Small intestine (tissue), 7 donors: ENCODE measurements around the gene TMEM59. TPM values are rescaled to one million over a fixed set of nuclear protein-coding genes. Genes with fewer than 3 reads are reported as not detected.
"Not testable (repeated sequence)": the region's sequence is repeated elsewhere in the genome, so short reads cannot be mapped to it uniquely, and the experiment has no call there.

Source experiments
- DNase-seq, 2 donors: peaks; one replicate each; pipeline versions ENCODE4 v3.0.0 to v3.0.0-alpha.2; 2013
- FAIRE-seq: peaks from 2 replicates; lab custom pipeline; 2012; peaks lifted over from hg19 to GRCh38; lab: Jason Lieb, UNC
- H3K27ac ChIP-seq, 3 donors: one replicate each; pipeline ENCODE4 v1.5.1; 2013; ENCODE audit warnings: low read length in 2 of 3, mild to moderate bottlenecking in 2 of 3, control low read depth in 1 of 3, inconsistent platforms in 1 of 3, low read depth in 1 of 3, moderate library complexity in 1 of 3
- H3K27me3 ChIP-seq, 3 donors: one replicate each; pipeline ENCODE4 v1.6.1; 2013; ENCODE audit warnings: low read length in 3 of 3, inconsistent platforms in 1 of 3; ENCODE audit not compliant: control insufficient read depth in 3 of 3, insufficient read depth in 3 of 3
- H3K36me3 ChIP-seq, 3 donors: one replicate each; pipeline ENCODE4 v1.6.1; 2013; ENCODE audit warnings: low read length in 3 of 3, inconsistent platforms in 1 of 3, low read depth in 1 of 3, mild to moderate bottlenecking in 1 of 3, moderate library complexity in 1 of 3; ENCODE audit not compliant: control insufficient read depth in 3 of 3, insufficient read depth in 2 of 3
- H3K4me1 ChIP-seq, 3 donors: one replicate each; pipeline ENCODE4 v1.6.1; 2013; ENCODE audit warnings: low read length in 2 of 3, inconsistent platforms in 1 of 3, low read depth in 1 of 3, mild to moderate bottlenecking in 1 of 3, moderate library complexity in 1 of 3; ENCODE audit not compliant: control insufficient read depth in 3 of 3, insufficient read depth in 2 of 3
- H3K4me3 ChIP-seq, 3 donors: one replicate each; pipeline ENCODE4 v1.5.1; 2013; ENCODE audit warnings: low read length in 3 of 3, control low read depth in 1 of 3, inconsistent platforms in 1 of 3, low read depth in 1 of 3, mild to moderate bottlenecking in 1 of 3, moderate library complexity in 1 of 3
- H3K9me3 ChIP-seq, 2 donors: one replicate each; pipeline ENCODE4 v1.6.1; 2013; ENCODE audit warnings: low read depth in 1 of 2, low read length in 1 of 2; ENCODE audit not compliant: control insufficient read depth in 2 of 2, insufficient read depth in 1 of 2
- WGBS, 3 donors: extraction: QIAGEN DNeasy Blood & Tissue Kit; methylation state at CpG; one replicate each; pipeline ENCODE4 v1.1.7; 2013; 5-methylcytosine and 5-hydroxymethylcytosine counted together
- polyA plus RNA-seq, 4 donors: library from polyadenylated mRNA; stranded (reverse) in 3 of 4; unstranded in 1 of 4; fragments of 200-250 nt in 3 of 4; fragments of 120-200 nt in 1 of 4; gene quantifications; one replicate each; pipeline versions ENCODE4 v1.2.1 to v1.2.3, GENCODE V29; 2013
- donor health status: healthy with polysubstance abuse.
- donor health status: control.
- donor health status: control.
- donor health status: Bipolar disorder and iron deficiency.
- donor health status: healthy.

Gene TMEM59
- polyA plus RNA-seq, 4 donors = 156 to 447 (median 212) TPM

DNA sequence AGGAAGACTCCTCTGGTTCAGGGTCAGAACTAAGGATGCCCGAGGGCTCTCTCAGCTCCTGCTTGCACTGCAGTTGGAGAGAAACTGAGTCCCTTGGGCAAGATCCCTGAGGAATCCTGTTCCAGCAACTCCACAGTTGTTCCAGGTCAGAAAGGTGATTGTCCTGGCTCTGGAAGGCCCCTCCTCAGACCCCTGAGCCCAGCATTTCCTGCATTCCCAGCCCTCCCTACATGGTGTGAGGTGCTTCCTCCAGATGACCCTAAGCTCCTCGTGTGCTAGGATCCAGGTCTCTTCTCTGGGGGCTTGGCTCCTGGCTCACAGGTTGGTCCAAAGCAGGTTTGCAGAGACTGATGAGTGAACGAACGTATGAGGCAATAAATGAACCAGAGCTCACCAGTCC is 46.5 kb downstream of the TMEM59 start:
- H3K36me3 ChIP-seq = no peaks in the 10 kb centered on the region
- H3K4me1 ChIP-seq = no peaks in the 10 kb centered on the region
- no peak overlapping the region for H3K4me3 ChIP-seq
- H3K27me3 ChIP-seq = peaks cover 0 to 4% (median 0%) of the 10 kb centered on the region in 3 donors
- 70 to 78% (median 70%) methylated on average over 4 of the region's 4 CpGs for WGBS, 3 donors
- FAIRE-seq = no peak
- H3K9me3 ChIP-seq = no peaks in the 10 kb centered on the region
- H3K27ac ChIP-seq = no peak overlapping the region
- DNase-seq = no peak

DNA sequence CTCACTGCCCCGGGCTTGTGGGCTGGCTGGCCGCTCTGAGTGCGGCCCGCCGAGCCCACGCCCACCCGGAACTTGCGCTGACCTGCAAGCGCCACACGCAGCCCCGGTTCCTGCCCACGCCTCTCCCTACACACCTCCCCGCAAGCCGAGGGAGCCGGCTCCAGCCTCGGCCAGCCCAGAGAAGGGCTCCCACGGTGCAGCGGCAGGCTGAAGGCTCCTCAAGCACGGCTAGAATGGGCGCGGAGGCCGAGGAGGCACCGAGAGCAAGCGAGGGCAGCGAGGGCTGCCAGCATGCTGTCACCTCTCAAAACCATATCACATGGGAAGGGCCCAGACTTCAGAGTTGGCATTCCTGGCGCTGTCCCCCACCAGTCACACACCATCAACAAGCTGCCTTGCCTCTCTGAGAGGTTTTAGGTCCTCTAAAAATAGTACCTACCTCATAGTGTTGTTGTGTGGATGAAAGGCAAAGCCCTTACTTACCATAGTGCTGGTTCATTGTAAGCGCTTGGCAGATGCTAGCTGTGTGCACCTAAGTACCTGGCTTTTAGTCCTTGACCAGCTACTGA is 48.4 kb downstream of the TMEM59 start:
- no peaks in the 10 kb centered on the region for H3K4me1 ChIP-seq
- no peaks in the 10 kb centered on the region for H3K9me3 ChIP-seq
- H3K4me3 ChIP-seq = no peak overlapping the region
- peaks cover 0 to 4% (median 0%) of the 10 kb centered on the region in 3 donors for H3K27me3 ChIP-seq
- FAIRE-seq (no peak), DNase-seq (no peak)
- 95 to 97% (median 95%) methylated on average over 27 of the region's 27 CpGs for WGBS, 3 donors
- no peak overlapping the region for H3K27ac ChIP-seq
- H3K36me3 ChIP-seq = no peaks in the 10 kb centered on the region

GRCh38 chr1:54003750-54004480 is 49.1 kb downstream of the TMEM59 start:
- not testable (repeated sequence) for H3K27me3 ChIP-seq, H3K36me3 ChIP-seq, H3K27ac ChIP-seq, DNase-seq, H3K9me3 ChIP-seq, H3K4me3 ChIP-seq, FAIRE-seq, H3K4me1 ChIP-seq
- WGBS, 3 donors = 92 to 98% (median 94%) methylated on average over 19 of the region's 19 CpGs

DNA sequence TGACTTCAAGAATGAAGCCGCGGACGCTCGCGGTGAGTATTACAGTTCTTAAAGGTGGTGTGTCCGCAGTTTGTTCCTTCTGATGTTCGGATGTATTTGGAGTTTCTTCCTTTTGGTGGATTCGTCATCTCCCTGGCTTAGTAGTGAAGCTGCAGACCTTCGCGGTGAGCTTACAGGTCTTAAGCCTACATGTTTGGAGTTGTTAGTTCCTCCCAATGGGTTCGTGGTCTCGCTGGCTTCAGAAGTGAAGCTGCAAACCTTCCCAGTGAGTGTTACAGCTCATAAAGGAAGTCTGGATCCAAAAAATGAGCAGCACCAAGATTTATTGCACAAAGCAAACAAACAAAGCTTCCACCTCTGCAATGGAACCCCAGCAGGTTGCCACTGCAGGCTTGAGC is 49.8 kb downstream of the TMEM59 start:
- WGBS, 3 donors = 89 to 96% (median 93%) methylated on average over 12 of the region's 12 CpGs
- DNase-seq (no peak), FAIRE-seq (no peak)

DNA sequence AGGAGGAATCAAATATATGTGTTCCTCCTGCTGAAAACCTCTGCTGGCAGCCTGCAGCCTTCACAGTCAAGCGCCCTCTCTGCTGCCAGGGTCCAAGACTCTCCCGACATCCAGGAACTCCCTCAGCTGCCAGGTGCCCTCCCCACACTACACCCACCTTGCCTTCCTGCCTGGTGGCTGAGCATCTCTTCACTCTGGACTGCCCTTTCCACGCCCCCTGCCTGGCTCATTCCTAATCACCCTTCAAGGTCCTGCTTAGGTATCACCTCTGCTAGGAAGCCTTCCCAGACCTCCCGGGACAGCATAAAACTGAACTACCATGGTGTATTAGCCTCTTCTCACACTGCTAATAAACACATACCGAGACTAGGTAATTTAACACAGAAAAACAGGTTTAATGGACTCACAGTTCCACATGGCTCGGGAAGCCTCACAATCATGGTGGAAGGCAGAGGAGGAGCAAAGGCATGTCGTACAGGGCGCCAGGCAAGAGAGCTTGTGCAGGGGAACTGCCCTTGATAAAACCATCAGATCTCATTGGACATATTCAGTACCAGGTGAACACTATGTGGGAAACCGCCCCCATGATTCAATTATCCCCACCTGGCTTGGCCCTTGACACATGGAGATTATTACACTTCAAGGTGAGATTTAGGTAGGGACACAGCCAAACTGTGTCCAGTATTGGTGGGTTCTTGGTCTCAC is 50.3 kb downstream of the TMEM59 start:
- 60 to 79% (median 65%) methylated on average over 9 of the region's 9 CpGs for WGBS, 3 donors
- no peak for FAIRE-seq
- Histone ChIP-seq H3K27ac (no peak overlapping the region), H3K4me3 (no peak overlapping the region), H3K4me1 (no peaks in the 10 kb centered on the region), H3K27me3 (no peaks in the 10 kb centered on the region), H3K36me3 (no peaks in the 10 kb centered on the region), H3K9me3 (no peaks in the 10 kb centered on the region)
- DNase-seq = no peak

More for the DNA sequence above, 49.8 kb downstream of the TMEM59 start:
- Histone ChIP-seq H3K4me3 (no peak overlapping the region), H3K27ac (no peak overlapping the region), H3K4me1 (no peaks in the 10 kb centered on the region), H3K36me3 (no peaks in the 10 kb centered on the region), H3K27me3 (peaks cover 0 to 1% (median 0%) of the 10 kb centered on the region in 3 donors), H3K9me3 (no peaks in the 10 kb centered on the region)

GRCh38 chr1:54001591-54001990 is 51.4 kb downstream of the TMEM59 start:
- no peaks in the 10 kb centered on the region for H3K36me3 ChIP-seq
- no peaks in the 10 kb centered on the region for H3K9me3 ChIP-seq
- H3K4me1 ChIP-seq = no peaks in the 10 kb centered on the region
- WGBS, 3 donors = 37 to 53% (median 44%) methylated on average over 3 of the region's 3 CpGs
- no peaks in the 10 kb centered on the region for H3K27me3 ChIP-seq
- no peak for DNase-seq
- H3K27ac ChIP-seq = no peak overlapping the region
- H3K4me3 ChIP-seq = no peak overlapping the region
- FAIRE-seq = no peak

- no peaks in the 10 kb centered on the region for H3K27me3 ChIP-seq
- H3K27ac ChIP-seq = no peak overlapping the region
- DNase-seq = no peak
- H3K4me3 ChIP-seq = no peak overlapping the region
- H3K36me3 ChIP-seq = no peaks in the 10 kb centered on the region
- H3K9me3 ChIP-seq = no peaks in the 10 kb centered on the region
- no peaks in the 10 kb centered on the region for H3K4me1 ChIP-seq
- FAIRE-seq = no peak
These were observed 53.1 kb downstream of the TMEM59 start for GRCh38 chr1:53999920-54000319.

GRCh38 chr1:53998223-53998622 is 54.8 kb downstream of the TMEM59 start:
- Histone ChIP-seq H3K27me3 (no peaks in the 10 kb centered on the region), H3K4me1 (no peaks in the 10 kb centered on the region), H3K36me3 (no peaks in the 10 kb centered on the region), H3K9me3 (no peaks in the 10 kb centered on the region), H3K4me3 (no peak overlapping the region), H3K27ac (no peak overlapping the region)
- 86 to 96% (median 91%) methylated on average over 1 of the region's 1 CpG for WGBS, 3 donors
- FAIRE-seq (no peak), DNase-seq (no peak)
